ENCODE measurements around the gene RALA.

RALA gene

GRCh38 chr7:39744620-39745019, 121.2 kb downstream of the RALA start:
- Histone ChIP-seq H3K9ac (ENCODE audit: low read length) (no peak overlapping the region), H3K27ac (ENCODE audit: low read depth, low read length) (no peak overlapping the region), H2AFZ (ENCODE audit: low read depth, low read length, severe bottlenecking) (no peak overlapping the region), H3K4me3 (ENCODE audit: insufficient read depth, low read length, poor library complexity, severe bottlenecking) (no peak overlapping the region), H3K9me3 (ENCODE audit: insufficient read depth, low read length) (no peaks in the 10 kb centered on the region), H3K4me2 (ENCODE audit: low read depth, low read length, poor library complexity, severe bottlenecking) (no peak overlapping the region), H3K27me3 (ENCODE audit: low read length) (no peaks in the 10 kb centered on the region), H4K20me1 (ENCODE audit: low read depth, low read length) (no peaks in the 10 kb centered on the region), H3K9me2 (replicated peaks; ENCODE audit: insufficient read depth, low read length) (no peaks in the 10 kb centered on the region), H3F3A (ENCODE audit: insufficient read depth) (no peaks in the 10 kb centered on the region), H3K36me3 (ENCODE audit: low read length) (no peaks in the 10 kb centered on the region), H3K79me2 (ENCODE audit: insufficient read depth, low read length) (peaks cover 20% of the 10 kb centered on the region)
- TF ChIP-seq EZH2phosphoT487 (conservative IDR thresholded peaks at IDR 0.05; ENCODE audit: low read length) (no peak), CTCF (IDR thresholded peaks at IDR 0.05; ENCODE audit: insufficient read depth, low read length, poor library complexity, severe bottlenecking) (no peak)

GRCh38 chr7:39745320-39745719, 121.9 kb downstream of the RALA start:
- Histone ChIP-seq H3K4me2 (ENCODE audit: low read depth, low read length, poor library complexity, severe bottlenecking) (no peak overlapping the region), H4K20me1 (ENCODE audit: low read depth, low read length) (no peaks in the 10 kb centered on the region), H3K27ac (ENCODE audit: low read depth, low read length) (no peak overlapping the region), H3K9ac (ENCODE audit: low read length) (no peak overlapping the region), H3K9me2 (replicated peaks; ENCODE audit: insufficient read depth, low read length) (no peaks in the 10 kb centered on the region), H2AFZ (ENCODE audit: low read depth, low read length, severe bottlenecking) (no peak overlapping the region), H3K36me3 (ENCODE audit: low read length) (no peaks in the 10 kb centered on the region), H3K4me3 (ENCODE audit: insufficient read depth, low read length, poor library complexity, severe bottlenecking) (no peak overlapping the region), H3F3A (ENCODE audit: insufficient read depth) (no peaks in the 10 kb centered on the region), H3K9me3 (ENCODE audit: insufficient read depth, low read length) (no peaks in the 10 kb centered on the region), H3K27me3 (ENCODE audit: low read length) (no peaks in the 10 kb centered on the region), H3K79me2 (ENCODE audit: insufficient read depth, low read length) (peaks cover 16% of the 10 kb centered on the region)
- TF ChIP-seq EZH2phosphoT487 (conservative IDR thresholded peaks at IDR 0.05; ENCODE audit: low read length) = no peak
- TF ChIP-seq CTCF (IDR thresholded peaks at IDR 0.05; ENCODE audit: insufficient read depth, low read length, poor library complexity, severe bottlenecking) = no peak

- TF ChIP-seq CTCF (IDR thresholded peaks at IDR 0.05; ENCODE audit: insufficient read depth, low read length, poor library complexity, severe bottlenecking) (peak; percentile 93), EZH2phosphoT487 (conservative IDR thresholded peaks at IDR 0.05; ENCODE audit: low read length) (no peak)
- Histone ChIP-seq H3K4me2 (ENCODE audit: low read depth, low read length, poor library complexity, severe bottlenecking) (no peak overlapping the region), H3K36me3 (ENCODE audit: low read length) (no peaks in the 10 kb centered on the region), H3K27me3 (ENCODE audit: low read length) (no peaks in the 10 kb centered on the region), H3K9ac (ENCODE audit: low read length) (no peak overlapping the region), H3K4me3 (ENCODE audit: insufficient read depth, low read length, poor library complexity, severe bottlenecking) (no peak overlapping the region), H3F3A (ENCODE audit: insufficient read depth) (no peaks in the 10 kb centered on the region), H3K9me3 (ENCODE audit: insufficient read depth, low read length) (no peaks in the 10 kb centered on the region), H3K27ac (ENCODE audit: low read depth, low read length) (no peak overlapping the region), H3K9me2 (replicated peaks; ENCODE audit: insufficient read depth, low read length) (no peaks in the 10 kb centered on the region), H3K79me2 (ENCODE audit: insufficient read depth, low read length) (peaks cover 8% of the 10 kb centered on the region), H2AFZ (ENCODE audit: low read depth, low read length, severe bottlenecking) (no peak overlapping the region), H4K20me1 (ENCODE audit: low read depth, low read length) (no peaks in the 10 kb centered on the region)
Observed at GRCh38 chr7:39746103-39746819, 122.9 kb downstream of the RALA start.

Data from SU-DHL-6 (cell line).